LNCaP clone FGC (cell line): Measurements from ENCODE around the gene GFOD2.
A peak's percentile ranks its signal among the peaks of the same experiment; 100 is the strongest.

Experiments
- DNase-seq: peaks from one replicate; pipeline ENCODE4 v3.0.0-alpha.2; 2011; ENCODE audit warnings: low read depth
- H3K4me3 ChIP-seq: 2 replicates; pipeline ENCODE4 v1.5.1; 2011; ENCODE audit warnings: mild to moderate bottlenecking, low read depth, low read length, control low read depth
- CTCF ChIP-seq: IDR thresholded peaks from 2 replicates; pipeline ENCODE4 v1.5.1; 2012; ENCODE audit warnings: mild to moderate bottlenecking; ENCODE audit not compliant: control insufficient read depth, insufficient read depth; ENCODE audit errors: extremely low read depth

Gene GFOD2

DNA sequence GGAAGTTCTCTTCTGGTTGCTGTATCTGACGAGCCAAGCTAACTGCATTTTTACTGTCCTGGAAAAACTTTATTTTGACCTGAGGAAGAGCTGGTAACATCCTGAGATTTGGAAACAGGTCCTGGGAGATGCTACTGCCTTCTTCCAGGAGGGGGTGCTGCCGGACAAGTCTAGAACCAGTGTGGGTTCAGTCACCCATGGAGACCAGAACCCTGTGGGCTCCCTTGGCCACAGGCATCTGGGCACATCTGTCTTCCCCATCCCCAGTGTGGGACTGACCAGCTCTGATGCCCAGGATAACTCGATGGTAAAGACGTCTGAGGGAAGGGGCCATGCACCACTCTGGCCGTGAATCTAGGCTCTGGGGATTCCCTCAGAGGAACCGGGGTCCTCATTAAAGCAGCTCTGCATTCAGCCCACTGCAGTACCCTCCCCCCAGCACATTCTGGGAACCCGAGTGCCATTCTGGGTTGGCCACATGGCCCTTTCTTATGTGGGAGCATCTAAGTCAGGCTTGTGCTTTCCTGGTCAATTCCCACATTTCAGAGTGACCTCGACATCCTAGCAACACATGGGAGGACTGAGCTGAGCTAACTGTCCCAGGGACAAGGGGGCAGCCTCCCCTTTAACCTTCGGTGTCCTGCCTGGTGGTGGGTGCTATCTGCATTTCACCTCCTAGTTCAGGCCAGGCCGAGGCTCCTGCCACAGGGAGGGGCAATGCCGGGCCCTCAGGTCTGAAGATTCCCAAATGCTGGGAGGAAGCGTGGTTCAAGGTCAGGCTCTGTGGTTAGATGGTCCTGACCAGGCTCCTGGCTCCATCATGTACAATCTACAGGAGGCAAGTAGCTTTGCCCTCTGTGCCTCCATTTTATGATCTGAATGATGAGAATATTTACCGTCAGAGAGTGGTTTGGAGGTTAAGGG is 46.1 kb downstream of the GFOD2 start:
- peak; percentile 91 for TF ChIP-seq CTCF
- DNase-seq, result no peak
- H3K4me3 ChIP-seq, result no peak overlapping the region

- no peak for DNase-seq
- no peak for TF ChIP-seq CTCF
- H3K4me3 ChIP-seq, result no peak overlapping the region
These were observed 46.8 kb downstream of the GFOD2 start for GRCh38 chr16:67672306-67672705.

DNA sequence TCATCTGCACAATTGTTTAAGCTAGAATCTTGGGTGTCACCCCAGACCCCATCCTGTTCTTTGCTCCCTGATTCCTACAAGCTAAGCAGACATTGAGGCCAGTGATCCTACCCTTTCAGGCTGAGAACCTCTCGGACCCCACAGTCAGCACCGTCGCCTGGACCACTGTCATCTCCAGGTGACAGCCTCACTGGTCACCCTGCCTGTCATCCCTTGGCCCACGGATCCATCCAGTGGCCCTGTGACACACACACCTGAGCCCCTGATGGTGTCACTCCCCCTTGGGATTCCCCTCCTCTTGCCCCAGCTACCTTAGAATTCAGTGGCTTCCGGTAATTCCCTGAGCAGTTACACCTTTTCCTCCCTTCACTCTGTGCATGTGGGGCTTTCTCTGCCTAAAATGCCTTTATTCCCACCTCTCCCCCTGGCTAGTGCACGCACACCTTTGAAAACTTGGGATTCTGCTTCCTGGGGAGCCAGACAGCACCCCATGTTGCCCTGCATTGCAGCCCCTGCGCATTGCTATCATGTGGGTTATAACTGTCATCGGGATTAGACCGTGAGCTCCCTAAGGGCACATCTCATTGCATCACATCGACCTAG is 49.5 kb downstream of the GFOD2 start:
- no peak for DNase-seq
- TF ChIP-seq CTCF, result no peak
- no peak overlapping the region for H3K4me3 ChIP-seq

- DNase-seq, result no peak
- H3K4me3 ChIP-seq, result no peak overlapping the region
- no peak for TF ChIP-seq CTCF
These were observed 50.5 kb downstream of the GFOD2 start for GRCh38 chr16:67668495-67669157.

GRCh38 chr16:67667817-67668494 is 51.2 kb downstream of the GFOD2 start:
- DNase-seq, result peak; percentile 92
- peak; percentile 94 for TF ChIP-seq CTCF
- H3K4me3 ChIP-seq, result peak overlapping the region; percentile 67

GRCh38 chr16:67667453-67667816 is 51.7 kb downstream of the GFOD2 start:
- TF ChIP-seq CTCF, result no peak
- H3K4me3 ChIP-seq, result peak overlapping the region; percentile 67
- DNase-seq, result no peak
